OCI-LY7 (cell line): ENCODE data around the gene NFIA.

Experiments
- EZH2phosphoT487 ChIP-seq: fragments of 200-600 bp; sonication (generic); IDR thresholded peaks from 2 replicates; pipeline ENCODE4 v1.6.1; 2018; ENCODE audit warnings: low read depth, borderline replicate concordance, mild to moderate bottlenecking, mixed run types, antibody characterized with exemption, low read length, moderate library complexity, mixed read lengths
- TF ChIP-seq, protein P1 (sequence below): fragments of 200-600 bp; sonication (generic); conservative IDR thresholded peaks from 2 replicates; pipeline ENCODE4 v1.5.1; 2014; ENCODE audit warnings: mild to moderate bottlenecking, antibody characterized with exemption, low read length, moderate library complexity, mixed read lengths

DNA sequence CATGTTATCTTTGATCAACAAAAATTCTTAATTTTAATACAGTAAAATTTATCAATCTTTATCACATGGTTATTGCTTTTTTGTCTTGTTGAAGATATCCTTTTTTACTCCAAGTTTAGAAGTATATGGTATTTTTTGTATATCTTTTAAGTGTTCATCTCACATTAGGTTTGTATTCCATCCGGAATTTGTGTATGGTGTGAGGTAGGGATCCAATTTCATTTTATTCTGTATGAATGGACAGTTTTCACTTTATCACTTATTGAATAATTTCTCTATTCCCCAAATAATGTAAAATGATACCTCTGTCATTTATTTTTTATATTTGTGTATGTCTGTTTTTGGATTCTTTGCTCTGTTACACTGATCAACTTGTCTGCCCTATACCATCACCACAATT is 25.3 kb downstream of the NFIA start:
- TF ChIP-seq, protein P1, sequence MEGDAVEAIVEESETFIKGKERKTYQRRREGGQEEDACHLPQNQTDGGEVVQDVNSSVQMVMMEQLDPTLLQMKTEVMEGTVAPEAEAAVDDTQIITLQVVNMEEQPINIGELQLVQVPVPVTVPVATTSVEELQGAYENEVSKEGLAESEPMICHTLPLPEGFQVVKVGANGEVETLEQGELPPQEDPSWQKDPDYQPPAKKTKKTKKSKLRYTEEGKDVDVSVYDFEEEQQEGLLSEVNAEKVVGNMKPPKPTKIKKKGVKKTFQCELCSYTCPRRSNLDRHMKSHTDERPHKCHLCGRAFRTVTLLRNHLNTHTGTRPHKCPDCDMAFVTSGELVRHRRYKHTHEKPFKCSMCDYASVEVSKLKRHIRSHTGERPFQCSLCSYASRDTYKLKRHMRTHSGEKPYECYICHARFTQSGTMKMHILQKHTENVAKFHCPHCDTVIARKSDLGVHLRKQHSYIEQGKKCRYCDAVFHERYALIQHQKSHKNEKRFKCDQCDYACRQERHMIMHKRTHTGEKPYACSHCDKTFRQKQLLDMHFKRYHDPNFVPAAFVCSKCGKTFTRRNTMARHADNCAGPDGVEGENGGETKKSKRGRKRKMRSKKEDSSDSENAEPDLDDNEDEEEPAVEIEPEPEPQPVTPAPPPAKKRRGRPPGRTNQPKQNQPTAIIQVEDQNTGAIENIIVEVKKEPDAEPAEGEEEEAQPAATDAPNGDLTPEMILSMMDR, result no peak
- TF ChIP-seq EZH2phosphoT487, result no peak
